IPS-15b (cell line): ENCODE data around the gene CDC5L.

Experiments used
- H3K27me3 ChIP-seq: one replicate; pipeline ENCODE4 v1.6.1; 2013; ENCODE audit warnings: low read length; ENCODE audit not compliant: control insufficient read depth, insufficient read depth
- H3K36me3 ChIP-seq: one replicate; pipeline ENCODE4 v1.6.1; 2013; ENCODE audit warnings: low read length; ENCODE audit not compliant: control insufficient read depth, insufficient read depth
- H3K4me1 ChIP-seq: one replicate; pipeline ENCODE4 v1.6.1; 2013; ENCODE audit warnings: mild to moderate bottlenecking, low read length; ENCODE audit not compliant: control insufficient read depth, insufficient read depth
- H3K4me3 ChIP-seq: one replicate; pipeline ENCODE4 v1.5.1; 2013; ENCODE audit warnings: low read depth, low read length
- H3K9ac ChIP-seq: one replicate; pipeline ENCODE4 v1.6.1; 2013; ENCODE audit warnings: low read depth, mild to moderate bottlenecking, low read length
- H3K9me3 ChIP-seq: one replicate; pipeline ENCODE4 v1.6.1; 2013; ENCODE audit warnings: mild to moderate bottlenecking, low read length; ENCODE audit not compliant: control insufficient read depth, insufficient read depth

Gene CDC5L

DNA sequence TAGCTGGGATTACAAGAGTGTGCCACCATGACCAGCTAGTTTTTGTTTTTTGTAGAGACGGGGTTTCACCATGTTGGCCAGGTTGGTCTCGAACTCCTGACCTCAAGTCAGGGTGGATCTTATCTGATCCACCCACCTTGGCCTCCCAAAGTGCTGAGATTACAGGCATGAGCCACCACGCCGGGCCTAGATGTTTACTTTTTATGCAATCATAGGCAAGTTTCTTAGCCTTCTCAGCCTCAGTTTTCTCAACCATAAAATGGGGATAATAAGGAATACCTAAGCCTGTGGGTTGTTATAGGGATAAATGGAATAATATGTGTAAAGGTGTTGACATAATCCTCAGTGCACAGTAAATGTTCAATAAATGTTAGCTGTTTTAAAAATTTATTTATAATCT, 35.2 kb upstream of the CDC5L start:
- H3K36me3 ChIP-seq, result no peaks in the 10 kb centered on the region
- H3K4me1 ChIP-seq, result peaks cover 3% of the 10 kb centered on the region
- no peak overlapping the region for H3K9ac ChIP-seq
- H3K9me3 ChIP-seq, result no peaks in the 10 kb centered on the region
- no peak overlapping the region for H3K4me3 ChIP-seq
- H3K27me3 ChIP-seq, result no peaks in the 10 kb centered on the region

DNA sequence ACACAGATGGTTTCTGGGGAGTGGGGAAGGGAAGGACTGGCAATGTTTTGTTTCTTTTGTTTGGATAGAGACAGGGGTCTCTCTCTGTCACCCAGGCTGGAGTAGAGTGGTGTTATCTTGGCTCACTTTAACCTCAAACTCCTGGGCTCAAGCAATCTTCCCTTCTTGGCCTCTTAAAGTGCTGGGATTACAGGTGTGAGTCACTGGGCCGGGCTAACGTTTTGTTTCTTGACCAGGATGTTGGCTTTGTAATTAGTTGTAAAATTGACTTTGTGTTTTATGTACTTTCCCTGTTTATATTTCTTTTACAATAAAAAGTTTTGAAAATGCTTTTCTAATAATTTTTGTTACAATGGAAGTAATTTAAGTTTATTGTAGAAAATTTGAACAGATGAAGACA, 34.2 kb upstream of the CDC5L start:
- Histone ChIP-seq H3K36me3 (no peaks in the 10 kb centered on the region), H3K4me3 (no peak overlapping the region), H3K27me3 (no peaks in the 10 kb centered on the region), H3K4me1 (peaks cover 3% of the 10 kb centered on the region), H3K9ac (no peak overlapping the region), H3K9me3 (no peaks in the 10 kb centered on the region)

DNA sequence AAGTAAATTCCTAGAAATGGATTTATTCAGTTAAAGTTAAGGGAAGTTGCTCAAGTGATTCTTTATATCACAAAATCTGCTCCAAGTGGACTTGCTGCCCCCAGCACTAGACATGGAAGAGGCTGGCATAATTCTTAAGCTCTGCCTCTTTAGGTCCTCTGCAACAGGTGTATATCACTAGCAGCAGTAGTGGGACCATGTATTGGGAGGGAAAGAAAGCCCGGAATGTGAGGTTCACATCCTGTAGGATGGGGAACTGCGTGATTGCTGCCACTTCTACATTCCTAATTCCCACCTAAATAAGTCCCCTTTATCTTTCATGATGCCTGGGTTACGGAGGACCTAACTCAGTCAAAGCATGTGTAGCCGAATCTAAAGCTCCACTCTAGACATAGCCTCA, 31.9 kb upstream of the CDC5L start:
- no peaks in the 10 kb centered on the region for H3K27me3 ChIP-seq
- H3K9ac ChIP-seq, result no peak overlapping the region
- no peaks in the 10 kb centered on the region for H3K36me3 ChIP-seq
- H3K4me1 ChIP-seq, result no peaks in the 10 kb centered on the region
- no peak overlapping the region for H3K4me3 ChIP-seq
- H3K9me3 ChIP-seq, result no peaks in the 10 kb centered on the region

DNA sequence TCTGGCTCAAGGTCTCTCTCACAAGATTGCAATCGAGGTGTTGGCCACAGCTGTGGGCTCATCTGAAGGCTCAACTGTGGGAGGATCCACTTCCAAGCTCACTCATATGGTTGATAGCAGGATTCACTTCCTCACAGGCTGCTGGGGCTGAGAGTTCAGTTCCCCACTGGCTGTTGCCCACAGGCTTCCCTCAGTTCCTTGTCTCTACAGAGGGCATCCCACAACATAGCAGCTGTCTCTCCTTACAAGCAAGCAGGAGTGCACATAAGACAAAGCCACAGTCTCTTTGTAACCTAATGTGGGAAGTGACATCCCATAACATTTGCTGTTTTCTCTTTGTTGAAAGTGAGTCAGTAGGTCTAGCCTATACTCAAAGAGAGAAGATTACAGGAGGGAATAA, 31.0 kb upstream of the CDC5L start:
- no peak overlapping the region for H3K4me3 ChIP-seq
- H3K27me3 ChIP-seq, result no peaks in the 10 kb centered on the region
- H3K9me3 ChIP-seq, result no peaks in the 10 kb centered on the region
- H3K4me1 ChIP-seq, result no peaks in the 10 kb centered on the region
- H3K9ac ChIP-seq, result no peak overlapping the region
- H3K36me3 ChIP-seq, result no peaks in the 10 kb centered on the region

DNA sequence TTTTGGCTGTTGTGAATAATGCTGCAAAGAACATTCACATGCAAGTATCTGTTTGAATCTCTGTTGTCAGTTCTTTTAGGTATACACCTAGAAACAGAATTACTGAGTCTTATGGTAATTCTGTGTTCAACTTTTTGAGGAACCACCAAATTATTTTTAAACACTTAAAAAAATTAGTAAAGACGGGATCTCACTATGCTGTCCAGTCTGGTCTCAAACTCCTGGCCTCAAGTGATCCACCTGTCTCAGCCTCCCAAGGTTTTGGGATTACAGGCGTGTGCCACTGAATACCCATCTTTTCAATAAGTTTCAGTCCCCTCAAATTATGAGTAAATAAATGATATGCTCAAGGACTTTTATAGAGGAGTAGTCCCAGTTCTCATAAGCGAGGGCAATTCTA, 27.5 kb upstream of the CDC5L start:
- Histone ChIP-seq H3K36me3 (no peaks in the 10 kb centered on the region), H3K9me3 (no peaks in the 10 kb centered on the region), H3K9ac (no peak overlapping the region), H3K4me1 (no peaks in the 10 kb centered on the region), H3K4me3 (no peak overlapping the region), H3K27me3 (no peaks in the 10 kb centered on the region)

DNA sequence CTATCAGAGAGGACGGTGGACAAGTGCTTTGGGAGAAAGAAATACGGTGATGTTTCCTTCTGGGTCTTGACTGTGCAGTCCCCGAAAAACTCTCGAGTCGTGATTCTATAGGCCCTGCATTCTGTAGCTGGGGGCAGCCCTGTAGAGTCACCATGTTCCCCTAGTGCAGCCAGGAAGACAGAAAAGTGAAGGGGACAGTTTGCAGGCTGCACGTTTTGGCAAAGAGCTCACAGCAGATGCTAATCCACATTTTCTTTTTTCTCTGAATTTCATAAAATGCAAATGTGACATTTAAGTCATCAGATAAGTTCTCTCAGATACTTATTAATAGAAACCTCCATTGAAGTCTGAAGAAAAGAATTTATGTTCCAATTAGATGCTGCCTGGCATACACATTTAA, 25.6 kb upstream of the CDC5L start:
- no peaks in the 10 kb centered on the region for H3K4me1 ChIP-seq
- no peaks in the 10 kb centered on the region for H3K27me3 ChIP-seq
- no peak overlapping the region for H3K9ac ChIP-seq
- no peaks in the 10 kb centered on the region for H3K9me3 ChIP-seq
- H3K36me3 ChIP-seq, result no peaks in the 10 kb centered on the region
- no peak overlapping the region for H3K4me3 ChIP-seq

DNA sequence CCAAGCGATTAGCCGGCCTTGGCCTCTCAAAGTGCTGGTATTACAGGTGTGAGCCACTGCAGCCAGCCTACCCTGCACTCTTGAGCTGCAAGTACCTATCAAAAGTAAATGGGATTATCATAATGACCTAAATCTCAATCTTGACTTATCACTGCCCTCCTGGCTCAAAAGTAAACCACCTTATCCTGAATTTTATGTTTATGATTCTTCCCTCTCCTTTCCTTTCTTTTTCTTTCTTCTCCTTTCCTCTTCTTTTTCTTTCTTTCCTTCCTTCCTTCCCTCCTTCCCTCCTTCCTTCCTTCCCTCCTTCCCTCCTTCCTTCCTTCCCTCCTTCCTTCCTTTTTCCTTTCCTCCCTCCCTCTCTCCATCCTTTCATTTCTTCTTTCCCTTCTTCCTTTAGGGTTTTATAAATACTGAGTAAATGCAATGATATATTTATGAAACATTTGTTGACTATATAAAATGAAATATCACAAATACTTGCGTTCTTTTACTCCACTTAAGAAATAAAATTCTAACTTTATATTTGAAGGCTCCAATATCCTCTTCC, 24.1 kb upstream of the CDC5L start:
- Histone ChIP-seq H3K4me1 (no peaks in the 10 kb centered on the region), H3K4me3 (no peak overlapping the region), H3K27me3 (no peaks in the 10 kb centered on the region), H3K9me3 (no peaks in the 10 kb centered on the region), H3K9ac (no peak overlapping the region), H3K36me3 (no peaks in the 10 kb centered on the region)

DNA sequence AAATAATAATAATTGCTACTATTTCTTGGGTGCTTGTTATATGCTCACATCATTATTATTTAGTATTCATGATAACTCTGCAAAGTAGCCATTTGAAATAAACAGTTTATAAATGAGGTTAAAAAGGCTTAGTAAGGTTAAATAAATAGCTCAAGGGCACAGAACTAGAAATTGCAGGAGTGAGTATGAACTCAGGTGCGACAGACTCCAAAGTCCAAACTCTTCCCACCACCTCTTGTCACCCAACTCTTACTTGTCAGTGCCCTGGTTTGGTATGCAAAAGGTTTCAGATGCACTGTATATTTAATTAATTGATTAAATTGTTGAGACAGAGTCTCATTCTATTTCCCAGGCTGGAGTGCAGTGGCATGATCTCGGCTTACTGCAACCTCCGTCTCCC, 20.7 kb upstream of the CDC5L start:
- Histone ChIP-seq H3K4me1 (no peaks in the 10 kb centered on the region), H3K9me3 (no peaks in the 10 kb centered on the region), H3K9ac (no peak overlapping the region), H3K27me3 (no peaks in the 10 kb centered on the region), H3K36me3 (no peaks in the 10 kb centered on the region), H3K4me3 (no peak overlapping the region)

DNA sequence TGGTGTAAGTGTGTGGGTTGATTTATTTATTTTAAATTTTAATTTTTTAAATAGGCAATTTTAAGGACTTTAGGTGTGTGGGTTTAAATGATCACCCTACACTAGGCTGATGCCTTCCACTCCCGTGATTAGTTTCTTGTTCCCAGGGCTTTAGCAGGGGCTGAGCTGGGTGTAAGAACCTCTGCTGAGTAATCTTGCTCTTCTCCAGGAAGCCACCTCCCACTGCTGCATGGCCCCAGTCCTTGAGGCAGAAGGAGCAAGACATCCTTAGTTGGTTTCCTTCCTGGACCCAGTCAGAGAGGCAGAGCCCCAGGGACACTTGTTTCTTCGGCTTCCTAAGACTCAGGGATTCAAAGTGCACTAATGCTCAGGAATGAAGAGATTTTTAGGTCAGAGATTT, 19.8 kb upstream of the CDC5L start:
- Histone ChIP-seq H3K4me3 (no peak overlapping the region), H3K9ac (no peak overlapping the region), H3K36me3 (no peaks in the 10 kb centered on the region), H3K27me3 (no peaks in the 10 kb centered on the region), H3K9me3 (no peaks in the 10 kb centered on the region), H3K4me1 (no peaks in the 10 kb centered on the region)

DNA sequence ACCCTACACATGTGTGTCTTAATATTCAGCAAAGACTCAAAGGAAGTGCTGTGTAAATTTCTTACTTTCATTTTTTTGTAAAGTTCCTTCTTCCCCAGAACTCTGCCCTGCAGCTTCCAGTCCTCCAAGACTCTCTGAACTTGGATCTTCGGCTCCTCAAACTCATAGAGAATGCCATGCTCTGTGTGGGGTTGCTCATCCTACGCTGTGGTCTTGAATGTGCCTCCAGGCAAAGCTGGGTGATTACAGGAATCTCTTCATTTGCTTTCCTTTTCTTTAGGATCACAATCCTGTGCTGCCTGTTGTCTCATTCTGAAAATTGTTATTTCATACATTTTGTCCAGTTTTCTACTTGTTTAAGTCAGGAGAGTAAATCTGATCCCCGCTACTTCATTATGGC, 14.5 kb upstream of the CDC5L start:
- H3K4me1 ChIP-seq, result no peaks in the 10 kb centered on the region
- H3K4me3 ChIP-seq, result no peak overlapping the region
- H3K9me3 ChIP-seq, result no peaks in the 10 kb centered on the region
- H3K9ac ChIP-seq, result no peak overlapping the region
- no peaks in the 10 kb centered on the region for H3K27me3 ChIP-seq
- no peaks in the 10 kb centered on the region for H3K36me3 ChIP-seq

DNA sequence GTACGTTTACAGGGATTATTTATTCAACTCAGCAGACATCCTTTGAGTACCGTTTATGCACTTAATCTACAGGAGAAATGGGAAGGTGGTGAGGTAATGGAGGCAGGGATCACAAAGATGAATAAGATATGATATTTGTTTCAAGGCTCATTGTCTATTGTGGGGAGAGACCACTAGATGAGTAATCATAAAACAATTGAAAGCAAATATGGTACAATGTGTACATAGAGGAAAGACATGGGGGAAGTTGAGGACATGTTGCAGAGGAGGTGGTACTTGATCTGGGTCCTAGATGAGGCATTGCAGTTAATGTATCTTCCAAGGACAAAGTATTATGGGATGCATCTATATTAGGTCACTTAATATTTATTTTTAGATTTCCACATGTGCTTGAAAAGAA, 13.7 kb upstream of the CDC5L start:
- H3K4me1 ChIP-seq, result no peaks in the 10 kb centered on the region
- H3K27me3 ChIP-seq, result no peaks in the 10 kb centered on the region
- no peaks in the 10 kb centered on the region for H3K9me3 ChIP-seq

DNA sequence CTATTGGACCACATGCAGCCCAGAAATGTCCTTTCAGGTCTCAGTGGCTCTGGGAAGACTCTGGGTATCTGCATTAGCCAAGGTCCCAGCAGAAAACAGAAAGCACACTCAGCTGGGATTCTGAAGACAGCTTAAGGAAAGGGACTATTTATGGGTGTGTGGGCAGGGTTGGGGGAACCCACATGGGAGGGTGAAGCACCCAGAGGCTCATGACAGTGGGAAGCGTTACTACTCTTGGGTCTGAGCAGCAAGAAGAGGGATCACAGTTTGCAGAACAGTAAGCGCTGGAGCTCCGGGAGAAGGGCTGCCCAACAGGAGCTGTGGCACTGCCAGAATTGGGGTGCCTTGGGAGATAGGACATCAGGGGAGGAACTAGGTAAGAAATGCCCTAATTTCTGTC, 12.4 kb upstream of the CDC5L start:
- Histone ChIP-seq H3K27me3 (no peaks in the 10 kb centered on the region), H3K9me3 (no peaks in the 10 kb centered on the region), H3K36me3 (no peaks in the 10 kb centered on the region), H3K9ac (no peak overlapping the region), H3K4me3 (no peak overlapping the region), H3K4me1 (no peaks in the 10 kb centered on the region)

More for the DNA sequence above, 13.7 kb upstream of the CDC5L start:
- no peak overlapping the region for H3K9ac ChIP-seq
- H3K4me3 ChIP-seq, result no peak overlapping the region
- H3K36me3 ChIP-seq, result no peaks in the 10 kb centered on the region

DNA sequence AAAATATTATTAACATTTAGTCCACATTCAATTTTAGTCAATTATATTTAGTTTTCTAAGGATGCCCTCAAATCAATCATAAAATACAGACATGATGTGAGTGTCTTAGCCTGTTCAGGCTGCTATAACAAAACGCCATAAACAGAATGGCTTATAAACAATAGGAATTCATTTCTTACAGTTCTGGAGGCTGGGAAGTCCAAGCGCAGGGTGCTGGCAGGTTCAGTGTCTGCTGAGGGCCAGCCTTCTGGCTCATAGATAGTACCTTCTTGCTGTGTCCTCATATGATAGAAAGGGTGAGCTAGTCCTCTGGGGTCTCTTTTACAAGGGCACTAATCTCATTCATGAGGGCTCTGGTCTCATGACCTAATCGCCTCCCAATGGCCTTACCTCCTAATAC, 10.0 kb upstream of the CDC5L start:
- Histone ChIP-seq H3K9me3 (no peaks in the 10 kb centered on the region), H3K27me3 (no peaks in the 10 kb centered on the region), H3K9ac (no peak overlapping the region), H3K4me3 (no peak overlapping the region), H3K4me1 (no peaks in the 10 kb centered on the region), H3K36me3 (no peaks in the 10 kb centered on the region)
